ENCODE data around the gene VAV2. TPM values are rescaled to one million over a fixed set of nuclear protein-coding genes. Genes with fewer than 3 reads are reported as not detected.

Gene VAV2
- total RNA-seq, 1 donor from 2014 or later: 33.7 TPM

GRCh38 chr9:133828338-133828997 lies 163.7 kb downstream of the VAV2 start:
- no peak for DNase-seq (ENCODE audit: extremely low read depth, low read depth, low spot score)

GRCh38 chr9:133826289-133827085 lies 165.6 kb downstream of the VAV2 start:
- DNase-seq (ENCODE audit: extremely low read depth, low read depth, low spot score): no peak

GRCh38 chr9:133825555-133826218 lies 166.4 kb downstream of the VAV2 start:
- DNase-seq (ENCODE audit: extremely low read depth, low read depth, low spot score): no peak

- DNase-seq (ENCODE audit: extremely low read depth, low read depth, low spot score): no peak
Observed at GRCh38 chr9:133824802-133825186, 167.3 kb downstream of the VAV2 start.

- no peak for DNase-seq (ENCODE audit: extremely low read depth, low read depth, low spot score)
Observed at GRCh38 chr9:133824106-133824801, 167.9 kb downstream of the VAV2 start.

GRCh38 chr9:133823189-133824105 lies 168.7 kb downstream of the VAV2 start:
- DNase-seq (ENCODE audit: extremely low read depth, low read depth, low spot score): no peak

GRCh38 chr9:133822430-133823065 lies 169.6 kb downstream of the VAV2 start:
- no peak for DNase-seq (ENCODE audit: extremely low read depth, low read depth, low spot score)

- no peak for DNase-seq (ENCODE audit: extremely low read depth, low read depth, low spot score)
Observed at GRCh38 chr9:133821601-133822429, 170.3 kb downstream of the VAV2 start.

- no peak for DNase-seq (ENCODE audit: extremely low read depth, low read depth, low spot score)
Observed at GRCh38 chr9:133819923-133820322, 172.2 kb downstream of the VAV2 start.

- no peak for DNase-seq (ENCODE audit: extremely low read depth, low read depth, low spot score)
Observed at GRCh38 chr9:133818444-133818843, 173.7 kb downstream of the VAV2 start.

- DNase-seq (ENCODE audit: extremely low read depth, low read depth, low spot score): no peak
Observed at GRCh38 chr9:133815781-133816180, 176.3 kb downstream of the VAV2 start.

GRCh38 chr9:133814586-133815208 lies 177.4 kb downstream of the VAV2 start:
- DNase-seq (ENCODE audit: extremely low read depth, low read depth, low spot score): no peak

GRCh38 chr9:133813749-133814585 lies 178.2 kb downstream of the VAV2 start:
- no peak for DNase-seq (ENCODE audit: extremely low read depth, low read depth, low spot score)

GRCh38 chr9:133812941-133813748 lies 179.0 kb downstream of the VAV2 start:
- DNase-seq (ENCODE audit: extremely low read depth, low read depth, low spot score): no peak

- DNase-seq (ENCODE audit: extremely low read depth, low read depth, low spot score): no peak
Observed at GRCh38 chr9:133812077-133812868, 179.9 kb downstream of the VAV2 start.

GRCh38 chr9:133811471-133811870 lies 180.7 kb downstream of the VAV2 start:
- no peak for DNase-seq (ENCODE audit: extremely low read depth, low read depth, low spot score)
